Measurements from ENCODE around the gene CD109.

DNA sequence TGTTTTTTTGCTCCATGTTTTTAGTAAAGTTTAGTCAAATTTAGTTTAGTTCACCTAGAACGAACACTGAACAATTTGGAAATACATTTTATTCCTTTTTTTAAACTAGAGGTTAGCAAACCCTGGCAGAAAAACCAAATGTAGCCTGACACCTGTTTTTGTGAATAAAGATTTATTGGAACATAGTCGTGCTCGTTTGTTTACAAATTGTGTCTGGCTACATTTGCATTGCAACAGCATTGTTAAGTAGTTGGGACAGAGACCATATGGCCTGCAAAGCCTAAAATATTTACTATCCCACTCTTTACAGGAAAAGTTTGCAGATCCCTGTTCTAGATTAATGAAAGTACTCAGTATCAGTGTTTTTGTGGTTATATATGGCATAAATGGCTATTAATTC is 56.9 kb downstream of the CD109 start:
- TF ChIP-seq, protein P1, sequence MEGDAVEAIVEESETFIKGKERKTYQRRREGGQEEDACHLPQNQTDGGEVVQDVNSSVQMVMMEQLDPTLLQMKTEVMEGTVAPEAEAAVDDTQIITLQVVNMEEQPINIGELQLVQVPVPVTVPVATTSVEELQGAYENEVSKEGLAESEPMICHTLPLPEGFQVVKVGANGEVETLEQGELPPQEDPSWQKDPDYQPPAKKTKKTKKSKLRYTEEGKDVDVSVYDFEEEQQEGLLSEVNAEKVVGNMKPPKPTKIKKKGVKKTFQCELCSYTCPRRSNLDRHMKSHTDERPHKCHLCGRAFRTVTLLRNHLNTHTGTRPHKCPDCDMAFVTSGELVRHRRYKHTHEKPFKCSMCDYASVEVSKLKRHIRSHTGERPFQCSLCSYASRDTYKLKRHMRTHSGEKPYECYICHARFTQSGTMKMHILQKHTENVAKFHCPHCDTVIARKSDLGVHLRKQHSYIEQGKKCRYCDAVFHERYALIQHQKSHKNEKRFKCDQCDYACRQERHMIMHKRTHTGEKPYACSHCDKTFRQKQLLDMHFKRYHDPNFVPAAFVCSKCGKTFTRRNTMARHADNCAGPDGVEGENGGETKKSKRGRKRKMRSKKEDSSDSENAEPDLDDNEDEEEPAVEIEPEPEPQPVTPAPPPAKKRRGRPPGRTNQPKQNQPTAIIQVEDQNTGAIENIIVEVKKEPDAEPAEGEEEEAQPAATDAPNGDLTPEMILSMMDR (IDR thresholded peaks at IDR 0.05) = no peak
- TF ChIP-seq POLR2A (IDR thresholded peaks at IDR 0.05) = no peak
